Naive thymus-derived CD4-positive, alpha-beta T cell (primary cell): ENCODE results near the gene NOSIP. TPM values are rescaled to one million over a fixed set of nuclear protein-coding genes. Genes with fewer than 3 reads are reported as not detected.

ENCODE experiments used
- ATAC-seq: fragments of 150-1000 bp; cut with Tn5 transposase; 2 replicates; pipeline ENCODE4 v1.10.0; 2021; ENCODE audit warnings: mild to moderate bottlenecking, moderate library complexity
- CTCF ChIA-PET: fragments of 350-600 bp; sonication (Branson Sonifier 250); formaldehyde crosslinking; loops from one replicate; lab custom pipeline; 2021; ENCODE audit warnings: antibody characterized with exemption; lab: Charles Lee
- POLR2A ChIA-PET: fragments of 350-600 bp; sonication (Branson Sonifier 250); formaldehyde crosslinking; loops from one replicate; lab custom pipeline; 2021; ENCODE audit warnings: antibody characterized with exemption, inconsistent platforms; lab: Charles Lee
- DNase-seq, 9 donors: peaks; one replicate each; pipeline versions ENCODE4 v3.0.0 to v3.0.0-alpha.2; 2020 to 2022; ENCODE audit warnings: mixed read lengths in 1 of 9
- H3K27ac ChIP-seq: one replicate; pipeline ENCODE4 v1.7.0; 2013; ENCODE audit warnings: mild to moderate bottlenecking, low read depth, low read length, moderate library complexity
- H3K27me3 ChIP-seq, 2 donors: one replicate each; pipeline ENCODE4 v1.7.0; 2013; ENCODE audit warnings: low read length in 2 of 2, mild to moderate bottlenecking in 2 of 2, moderate library complexity in 2 of 2; ENCODE audit not compliant: control insufficient read depth in 2 of 2, insufficient read depth in 2 of 2
- H3K36me3 ChIP-seq, 3 experiments: 1 replicate in 2 of 3; 2 replicates in 1 of 3; pipeline ENCODE4 v1.7.0; 2013; ENCODE audit warnings: low read length in 3 of 3, mild to moderate bottlenecking in 3 of 3, moderate library complexity in 1 of 3; ENCODE audit not compliant: insufficient read depth in 3 of 3, control insufficient read depth in 2 of 3
- H3K4me1 ChIP-seq, 2 donors: one replicate each; pipeline ENCODE4 v1.7.0; 2013; ENCODE audit warnings: low read length in 2 of 2, mild to moderate bottlenecking in 2 of 2, moderate library complexity in 1 of 2; ENCODE audit not compliant: control insufficient read depth in 2 of 2, insufficient read depth in 2 of 2
- H3K4me3 ChIP-seq: 2 replicates; pipeline ENCODE4 v1.7.0; 2013; ENCODE audit warnings: mild to moderate bottlenecking, low read length
- H3K9me3 ChIP-seq, 3 experiments: 1 replicate in 2 of 3; 2 replicates in 1 of 3; pipeline ENCODE4 v1.7.0; 2013; ENCODE audit warnings: low read length in 3 of 3; ENCODE audit not compliant: control insufficient read depth in 2 of 3
- H3K27ac Mint-ChIP-seq, 9 donors: one replicate each; pipeline ENCODE4 v1.8.0; 2020 to 2022; ENCODE audit warnings: mixed read lengths in 9 of 9, mild to moderate bottlenecking in 8 of 9, moderate library complexity in 5 of 9, inconsistent platforms in 2 of 9
- H3K27me3 Mint-ChIP-seq, 5 donors: one replicate each; pipeline ENCODE4 v1.8.0; 2021 to 2022; ENCODE audit warnings: mixed read lengths in 5 of 5, mild to moderate bottlenecking in 1 of 5
- H3K36me3 Mint-ChIP-seq, 5 donors: one replicate each; pipeline ENCODE4 v1.8.0; 2020 to 2022; ENCODE audit warnings: mixed read lengths in 5 of 5, mild to moderate bottlenecking in 3 of 5, inconsistent platforms in 1 of 5
- H3K4me1 Mint-ChIP-seq, 7 donors: one replicate each; pipeline ENCODE4 v1.8.0; 2020 to 2022; ENCODE audit warnings: mixed read lengths in 7 of 7, mild to moderate bottlenecking in 3 of 7, inconsistent platforms in 1 of 7
- H3K4me3 Mint-ChIP-seq, 10 donors: one replicate each; pipeline ENCODE4 v1.8.0; 2020 to 2022; ENCODE audit warnings: mild to moderate bottlenecking in 10 of 10, mixed read lengths in 10 of 10, moderate library complexity in 6 of 10, inconsistent platforms in 2 of 10
- H3K9me3 Mint-ChIP-seq, 11 donors: one replicate each; pipeline ENCODE4 v1.8.0; 2020 to 2022; ENCODE audit warnings: mixed read lengths in 11 of 11, mild to moderate bottlenecking in 4 of 11, inconsistent platforms in 1 of 11, moderate library complexity in 1 of 11
- intact Hi-C, 2 donors: fragments of 100-400 bp; cut with micrococcal nuclease; formaldehyde crosslinking; loops; one replicate each; pipeline ENCODE4 v1.15.1; 2023
- polyA plus RNA-seq, 2 donors: library from polyadenylated mRNA; unstranded; fragments of 300-500 nt; fragmentation: Illumina TruSeq; gene quantifications; one replicate each; pipeline ENCODE4 v1.2.3, GENCODE V29; 2021
- total RNA-seq, 6 experiments: library from RNA in 5 of 6; stranded (reverse) in 5 of 6; gene quantifications; 1 replicate in 5 of 6; 2 replicates in 1 of 6; pipeline ENCODE4 v1.2.3 and lab custom pipeline; 2021 to 2026

NOSIP gene
- total and polyA plus RNA-seq, 7 experiments from 2014 or later, result 222 to 1,232 (median 246) TPM

- no peak overlapping the region for H3K27ac ChIP-seq
- ATAC-seq, result no peak
- intact Hi-C loops, result no loop called here
- no peaks in the 10 kb centered on the region for H3K27me3 ChIP-seq
- peaks cover 5 to 42% (median 31%) of the 10 kb centered on the region in 5 donors for H3K36me3 Mint-ChIP-seq
- no peaks in the 10 kb centered on the region for H3K27me3 Mint-ChIP-seq
- H3K4me3 ChIP-seq, result no peak overlapping the region
- DNase-seq, result no peak
- H3K9me3 ChIP-seq, result peaks cover 0 to 11% (median 0%) of the 10 kb centered on the region in 3 experiments
- POLR2A ChIA-PET, result interaction anchor here (1.0 to 1.7 kb wide), 3 partner anchors 22 to 23 kb away, joined by 3 to 8 read pairs (median 5); partner anchors contain the start of gene RRAS
- peaks cover 14 to 90% (median 26%) of the 10 kb centered on the region in 3 experiments for H3K36me3 ChIP-seq
- H3K27ac Mint-ChIP-seq, result no peak overlapping the region
- no peaks in the 10 kb centered on the region for H3K4me1 ChIP-seq
- CTCF ChIA-PET, result interaction anchor here (0.6 to 0.7 kb wide), 2 partner anchors 78 to 319 kb away, joined by 3 to 4 read pairs; no protein-coding TSS in a partner anchor
- H3K4me1 Mint-ChIP-seq, result peaks cover 3 to 19% (median 12%) of the 10 kb centered on the region in 7 donors
- H3K4me3 Mint-ChIP-seq, result no peak overlapping the region
- H3K9me3 Mint-ChIP-seq, result peaks cover 0 to 1% (median 0%) of the 10 kb centered on the region in 11 donors
Measured at GRCh38 chr19:49616945-49617344, 36.6 kb upstream of the NOSIP start.

GRCh38 chr19:49616532-49616931 is 36.2 kb upstream of the NOSIP start:
- Mint-ChIP-seq H3K36me3 (peaks cover 5 to 41% (median 31%) of the 10 kb centered on the region in 5 donors), H3K27me3 (no peaks in the 10 kb centered on the region), H3K27ac (no peak overlapping the region), H3K9me3 (peaks cover 0 to 1% (median 0%) of the 10 kb centered on the region in 11 donors), H3K4me3 (no peak overlapping the region), H3K4me1 (peaks cover 3 to 19% (median 12%) of the 10 kb centered on the region in 7 donors)
- CTCF ChIA-PET, result no interaction called here
- POLR2A ChIA-PET, result interaction anchor here (1.0 to 1.7 kb wide), 2 partner anchors 22 to 24 kb away, joined by 5 to 8 read pairs; partner anchors contain the start of gene RRAS
- H3K9me3 ChIP-seq, result peaks cover 0 to 11% (median 0%) of the 10 kb centered on the region in 3 experiments
- no peaks in the 10 kb centered on the region for H3K27me3 ChIP-seq
- ATAC-seq, result no peak
- no peaks in the 10 kb centered on the region for H3K4me1 ChIP-seq
- peaks cover 14 to 86% (median 22%) of the 10 kb centered on the region in 3 experiments for H3K36me3 ChIP-seq
- H3K27ac ChIP-seq, result no peak overlapping the region
- no peak overlapping the region for H3K4me3 ChIP-seq
- DNase-seq, result no peak
- intact Hi-C loops, result no loop called here

- DNase-seq (no peak), ATAC-seq (no peak)
- Mint-ChIP-seq H3K27ac (peak overlapping the region in 2 of 9 donors; percentile 3 to 62), H3K4me3 (no peak overlapping the region), H3K27me3 (no peaks in the 10 kb centered on the region), H3K4me1 (peaks cover 3 to 19% (median 12%) of the 10 kb centered on the region in 7 donors), H3K9me3 (peaks cover 0 to 1% (median 0%) of the 10 kb centered on the region in 11 donors), H3K36me3 (peaks cover 5 to 41% (median 31%) of the 10 kb centered on the region in 5 donors)
- Histone ChIP-seq H3K4me3 (no peak overlapping the region), H3K9me3 (peaks cover 0 to 11% (median 0%) of the 10 kb centered on the region in 3 experiments), H3K27me3 (no peaks in the 10 kb centered on the region), H3K4me1 (no peaks in the 10 kb centered on the region), H3K27ac (no peak overlapping the region), H3K36me3 (peaks cover 14 to 86% (median 20%) of the 10 kb centered on the region in 3 experiments)
- CTCF ChIA-PET, result interaction anchor here (0.5 kb wide), 1 partner anchor 697 kb away, joined by 3 read pairs; no protein-coding TSS in a partner anchor
- intact Hi-C loops, result no loop called here
- POLR2A ChIA-PET, result interaction anchor here (0.8 to 1.0 kb wide), 2 partner anchors 23 to 32 kb away, joined by 3 to 5 read pairs; no protein-coding TSS in a partner anchor
Measured at GRCh38 chr19:49615861-49616260, 35.5 kb upstream of the NOSIP start.

GRCh38 chr19:49614096-49614833 is 33.9 kb upstream of the NOSIP start:
- H3K27me3 Mint-ChIP-seq, result no peaks in the 10 kb centered on the region
- ATAC-seq (peak; percentile 71), DNase-seq (no peak)
- intact Hi-C loops, result no loop called here
- Histone ChIP-seq H3K27ac (no peak overlapping the region), H3K36me3 (peaks cover 14 to 85% (median 14%) of the 10 kb centered on the region in 3 experiments), H3K27me3 (no peaks in the 10 kb centered on the region), H3K9me3 (peaks cover 0 to 11% (median 0%) of the 10 kb centered on the region in 3 experiments), H3K4me3 (no peak overlapping the region), H3K4me1 (no peaks in the 10 kb centered on the region)
- peaks cover 3 to 23% (median 14%) of the 10 kb centered on the region in 7 donors for H3K4me1 Mint-ChIP-seq
- H3K27ac Mint-ChIP-seq, result peak overlapping the region in 7 of 9 donors; percentile 3 to 81 (median 64)
- H3K4me3 Mint-ChIP-seq, result peak overlapping the region in 1 of 10 donors; percentile 32
- POLR2A ChIA-PET, result no interaction called here
- H3K9me3 Mint-ChIP-seq, result peaks cover 0 to 1% (median 0%) of the 10 kb centered on the region in 11 donors
- CTCF ChIA-PET, result no interaction called here
- H3K36me3 Mint-ChIP-seq, result peaks cover 5 to 41% (median 31%) of the 10 kb centered on the region in 5 donors

- CTCF ChIA-PET, result no interaction called here
- no peak for ATAC-seq
- intact Hi-C loops, result no loop called here
- peaks cover 3 to 25% (median 12%) of the 10 kb centered on the region in 7 donors for H3K4me1 Mint-ChIP-seq
- Histone ChIP-seq H3K36me3 (peaks cover 14 to 85% (median 21%) of the 10 kb centered on the region in 3 experiments), H3K4me1 (no peaks in the 10 kb centered on the region), H3K27me3 (no peaks in the 10 kb centered on the region), H3K9me3 (peaks cover 0 to 11% (median 0%) of the 10 kb centered on the region in 3 experiments), H3K4me3 (no peak overlapping the region), H3K27ac (no peak overlapping the region)
- no peak overlapping the region for H3K4me3 Mint-ChIP-seq
- H3K36me3 Mint-ChIP-seq, result peaks cover 4 to 36% (median 27%) of the 10 kb centered on the region in 5 donors
- no peaks in the 10 kb centered on the region for H3K27me3 Mint-ChIP-seq
- H3K27ac Mint-ChIP-seq, result peak overlapping the region in 4 of 9 donors; percentile 3 to 74 (median 61)
- H3K9me3 Mint-ChIP-seq, result peaks cover 0 to 1% (median 0%) of the 10 kb centered on the region in 11 donors
- no peak for DNase-seq
- POLR2A ChIA-PET, result no interaction called here
Measured at GRCh38 chr19:49613374-49613773, 33.0 kb upstream of the NOSIP start.

- Mint-ChIP-seq H3K4me3 (no peak overlapping the region), H3K36me3 (peaks cover 0 to 10% (median 0%) of the 10 kb centered on the region in 5 donors), H3K4me1 (peaks cover 3 to 27% (median 12%) of the 10 kb centered on the region in 7 donors), H3K27me3 (no peaks in the 10 kb centered on the region), H3K9me3 (no peaks in the 10 kb centered on the region), H3K27ac (no peak overlapping the region)
- H3K4me3 ChIP-seq, result no peak overlapping the region
- intact Hi-C loops, result no loop called here
- ATAC-seq (no peak), DNase-seq (no peak)
- ChIA-PET CTCF (interaction anchor here (0.7 kb wide), 1 partner anchor 12 kb away, joined by 4 read pairs; no protein-coding TSS in a partner anchor), POLR2A (interaction anchor here (0.6 kb wide), 2 partner anchors 58 to 654 kb away, joined by 3 to 4 read pairs; no protein-coding TSS in a partner anchor)
- no peaks in the 10 kb centered on the region for H3K4me1 ChIP-seq
- H3K27ac ChIP-seq, result no peak overlapping the region
- no peaks in the 10 kb centered on the region for H3K27me3 ChIP-seq
- H3K36me3 ChIP-seq, result peaks cover 5 to 81% (median 8%) of the 10 kb centered on the region in 3 experiments
- no peaks in the 10 kb centered on the region for H3K9me3 ChIP-seq
Measured at GRCh38 chr19:49609499-49610092, 29.2 kb upstream of the NOSIP start.
